ENCODE measurements around the gene PTPRN2. TPM values are rescaled to one million over a fixed set of nuclear protein-coding genes. Genes with fewer than 3 reads are reported as not detected.

PTPRN2 gene
- polyA plus RNA-seq, 1 experiment, result 0.02 TPM

GRCh38 chr7:158141806-158142518 is 445.7 kb downstream of the PTPRN2 start:
- Histone ChIP-seq H3K4me3 (ENCODE audit: low read depth, low read length) (no peak overlapping the region), H3K9me3 (ENCODE audit: control insufficient read depth, insufficient read depth, low read length) (peaks cover 98% of the 10 kb centered on the region), H3K27ac (ENCODE audit: low read depth, low read length) (no peak overlapping the region), H3K27me3 (ENCODE audit: control insufficient read depth, insufficient read depth, low read length) (no peaks in the 10 kb centered on the region)
- no peak for DNase-seq (ENCODE audit: low read depth, low spot score)
- ChIA-PET POLR2A (no interaction called here), CTCF (no interaction called here)
- no peak for TF ChIP-seq CTCF (IDR thresholded peaks at IDR 0.05; ENCODE audit: low read depth, low read length)

- no peak for DNase-seq (ENCODE audit: low read depth, low spot score)
- Histone ChIP-seq H3K9me3 (ENCODE audit: control insufficient read depth, insufficient read depth, low read length) (peaks cover 96% of the 10 kb centered on the region), H3K27ac (ENCODE audit: low read depth, low read length) (no peak overlapping the region), H3K4me3 (ENCODE audit: low read depth, low read length) (no peak overlapping the region), H3K27me3 (ENCODE audit: control insufficient read depth, insufficient read depth, low read length) (no peaks in the 10 kb centered on the region)
- TF ChIP-seq CTCF (IDR thresholded peaks at IDR 0.05; ENCODE audit: low read depth, low read length), result no peak
- ChIA-PET POLR2A (no interaction called here), CTCF (no interaction called here)
These were observed 446.4 kb downstream of the PTPRN2 start for GRCh38 chr7:158141221-158141582.

GRCh38 chr7:158140538-158141220 is 446.9 kb downstream of the PTPRN2 start:
- H3K9me3 ChIP-seq (ENCODE audit: control insufficient read depth, insufficient read depth, low read length), result peaks cover 96% of the 10 kb centered on the region
- H3K27me3 ChIP-seq (ENCODE audit: control insufficient read depth, insufficient read depth, low read length), result no peaks in the 10 kb centered on the region
- POLR2A ChIA-PET, result no interaction called here
- no peak for DNase-seq (ENCODE audit: low read depth, low spot score)
- no peak for TF ChIP-seq CTCF (IDR thresholded peaks at IDR 0.05; ENCODE audit: low read depth, low read length)
- no peak overlapping the region for H3K4me3 ChIP-seq (ENCODE audit: low read depth, low read length)
- no peak overlapping the region for H3K27ac ChIP-seq (ENCODE audit: low read depth, low read length)
- CTCF ChIA-PET, result no interaction called here

- Histone ChIP-seq H3K4me3 (ENCODE audit: low read depth, low read length) (no peak overlapping the region), H3K27ac (ENCODE audit: low read depth, low read length) (no peak overlapping the region), H3K27me3 (ENCODE audit: control insufficient read depth, insufficient read depth, low read length) (no peaks in the 10 kb centered on the region), H3K9me3 (ENCODE audit: control insufficient read depth, insufficient read depth, low read length) (peaks cover 93% of the 10 kb centered on the region)
- DNase-seq (ENCODE audit: low read depth, low spot score), result no peak
- POLR2A ChIA-PET, result no interaction called here
- no peak for TF ChIP-seq CTCF (IDR thresholded peaks at IDR 0.05; ENCODE audit: low read depth, low read length)
- CTCF ChIA-PET, result no interaction called here
These were observed 448.1 kb downstream of the PTPRN2 start for GRCh38 chr7:158139499-158139898.

GRCh38 chr7:158138329-158138597 is 449.4 kb downstream of the PTPRN2 start:
- POLR2A ChIA-PET, result no interaction called here
- Histone ChIP-seq H3K27ac (ENCODE audit: low read depth, low read length) (no peak overlapping the region), H3K9me3 (ENCODE audit: control insufficient read depth, insufficient read depth, low read length) (peaks cover 93% of the 10 kb centered on the region), H3K4me3 (ENCODE audit: low read depth, low read length) (no peak overlapping the region), H3K27me3 (ENCODE audit: control insufficient read depth, insufficient read depth, low read length) (no peaks in the 10 kb centered on the region)
- no peak for DNase-seq (ENCODE audit: low read depth, low spot score)
- CTCF ChIA-PET, result no interaction called here
- TF ChIP-seq CTCF (IDR thresholded peaks at IDR 0.05; ENCODE audit: low read depth, low read length), result no peak
